Measurements from ENCODE around the gene HLF.

The HLF gene

GRCh38 chr17:55290492-55291113, 25.8 kb downstream of the HLF start:
- DNase-seq (ENCODE audit: low read depth in 1 of 2, low spot score in 1 of 2), result no peak

- DNase-seq (ENCODE audit: low read depth in 1 of 2, low spot score in 1 of 2), result no peak
These were observed 26.4 kb downstream of the HLF start for GRCh38 chr17:55291114-55291507.

- no peak for DNase-seq (ENCODE audit: low read depth in 1 of 2, low spot score in 1 of 2)
These were observed 27.3 kb downstream of the HLF start for GRCh38 chr17:55292094-55292493.

- DNase-seq (ENCODE audit: low read depth in 1 of 2, low spot score in 1 of 2), result no peak
These were observed 29.4 kb downstream of the HLF start for GRCh38 chr17:55294042-55294751.

GRCh38 chr17:55295411-55296170, 30.8 kb downstream of the HLF start:
- DNase-seq (ENCODE audit: low read depth in 1 of 2, low spot score in 1 of 2), result peak; percentile 37 to 45

- no peak for DNase-seq (ENCODE audit: low read depth in 1 of 2, low spot score in 1 of 2)
These were observed 31.5 kb downstream of the HLF start for GRCh38 chr17:55296171-55296695.

- DNase-seq (ENCODE audit: low read depth in 1 of 2, low spot score in 1 of 2), result no peak
These were observed 31.9 kb downstream of the HLF start for GRCh38 chr17:55296699-55297098.

GRCh38 chr17:55298111-55298730, 33.5 kb downstream of the HLF start:
- no peak for DNase-seq (ENCODE audit: low read depth in 1 of 2, low spot score in 1 of 2)

- DNase-seq (ENCODE audit: low read depth in 1 of 2, low spot score in 1 of 2), result no peak
These were observed 34.5 kb downstream of the HLF start for GRCh38 chr17:55299162-55299838.

- DNase-seq (ENCODE audit: low read depth in 1 of 2, low spot score in 1 of 2), result no peak
These were observed 35.1 kb downstream of the HLF start for GRCh38 chr17:55299890-55300289.

- DNase-seq (ENCODE audit: low read depth in 1 of 2, low spot score in 1 of 2), result no peak
These were observed 35.9 kb downstream of the HLF start for GRCh38 chr17:55300479-55301290.

GRCh38 chr17:55301521-55302406, 37.0 kb downstream of the HLF start:
- DNase-seq (ENCODE audit: low read depth in 1 of 2, low spot score in 1 of 2), result no peak

GRCh38 chr17:55302407-55302787, 37.6 kb downstream of the HLF start:
- no peak for DNase-seq (ENCODE audit: low read depth in 1 of 2, low spot score in 1 of 2)

- no peak for DNase-seq (ENCODE audit: low read depth in 1 of 2, low spot score in 1 of 2)
These were observed 38.3 kb downstream of the HLF start for GRCh38 chr17:55303008-55303493.

GRCh38 chr17:55303701-55304145, 39.0 kb downstream of the HLF start:
- no peak for DNase-seq (ENCODE audit: low read depth in 1 of 2, low spot score in 1 of 2)

GRCh38 chr17:55304171-55304859, 39.6 kb downstream of the HLF start:
- no peak for DNase-seq (ENCODE audit: low read depth in 1 of 2, low spot score in 1 of 2)

- DNase-seq (ENCODE audit: low read depth in 1 of 2, low spot score in 1 of 2), result no peak
These were observed 40.7 kb downstream of the HLF start for GRCh38 chr17:55305321-55306087.

GRCh38 chr17:55307879-55308278, 43.1 kb downstream of the HLF start:
- no peak for DNase-seq (ENCODE audit: low read depth in 1 of 2, low spot score in 1 of 2)

Data from activated CD4-positive, alpha-beta T cell treated with anti-CD3 and anti-CD28 coated beads, Interleukin-2, amount 50 U/mL, for 24 hours (primary cell).